Neutrophil (primary cell): Measurements from ENCODE around the gene DIPK1B.

Experiments used
- H3K27ac ChIP-seq: fragments of 200-600 bp; sonication (generic); 2 replicates; pipeline ENCODE4 v1.5.1; 2016; ENCODE audit warnings: mild to moderate bottlenecking, moderate library complexity
- H3K27me3 ChIP-seq: fragments of 200-600 bp; sonication (generic); 2 replicates; pipeline ENCODE4 v1.6.0; 2016; ENCODE audit warnings: mild to moderate bottlenecking
- H3K36me3 ChIP-seq: fragments of 200-600 bp; sonication (generic); 2 replicates; pipeline ENCODE4 v1.5.1; 2017
- H3K4me1 ChIP-seq, 2 experiments: fragments of 200-600 bp in 1 of 2; sonication (generic) in 1 of 2; 1 replicate in 1 of 2; 2 replicates in 1 of 2; pipeline versions ENCODE4 v1.5.1 to v1.6.1; 2013 to 2016; ENCODE audit warnings: low read depth in 1 of 2, low read length in 1 of 2, mild to moderate bottlenecking in 1 of 2, moderate library complexity in 1 of 2; ENCODE audit not compliant: control insufficient read depth in 1 of 2, insufficient read depth in 1 of 2
- H3K4me3 ChIP-seq, 2 experiments: fragments of 200-600 bp in 1 of 2; sonication (generic) in 1 of 2; 1 replicate in 1 of 2; 2 replicates in 1 of 2; pipeline ENCODE4 v1.5.1; 2013 to 2016; ENCODE audit warnings: low read depth in 1 of 2, low read length in 1 of 2, mild to moderate bottlenecking in 1 of 2, moderate library complexity in 1 of 2
- H3K9me3 ChIP-seq: fragments of 200-600 bp; sonication (generic); 2 replicates; pipeline ENCODE4 v1.5.1; 2016
- CTCF ChIP-seq: fragments of 200-600 bp; sonication (generic); IDR thresholded peaks from 2 replicates; pipeline ENCODE4 v1.5.1; 2016; ENCODE audit warnings: antibody characterized with exemption

Gene DIPK1B

DNA sequence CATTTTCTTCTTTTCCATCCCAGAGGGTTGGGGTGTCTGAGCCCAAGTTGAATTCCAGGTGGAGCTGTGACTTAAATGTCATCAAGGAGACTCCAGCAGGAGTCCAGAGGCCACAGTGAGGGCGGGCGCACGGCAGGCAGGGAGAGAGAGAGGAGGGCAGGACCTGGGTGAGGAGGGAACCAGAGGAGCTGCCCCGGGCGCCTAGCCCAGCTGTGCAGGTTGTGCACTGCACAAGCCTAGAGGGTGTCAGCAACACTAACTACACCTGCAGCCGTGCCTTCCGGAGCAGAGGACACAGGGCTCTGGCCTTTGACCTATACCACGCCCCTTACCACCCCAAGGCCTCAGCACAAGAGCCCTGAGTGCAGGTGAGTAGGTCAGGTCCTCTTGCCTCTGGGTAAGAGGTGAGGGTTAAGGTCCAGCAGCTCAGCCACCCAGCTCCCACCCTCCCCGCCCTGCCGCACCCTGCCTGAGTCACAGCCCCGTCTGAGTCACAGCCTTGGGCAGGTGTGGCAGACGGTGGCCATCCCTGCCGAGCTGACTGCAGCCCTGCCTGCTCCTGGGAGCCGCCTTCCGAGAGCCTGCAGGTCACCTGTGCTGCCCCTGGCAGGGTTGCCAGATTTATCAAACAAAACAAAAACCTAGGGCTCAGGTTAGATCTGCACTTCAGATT is 18.7 kb upstream of the DIPK1B start:
- TF ChIP-seq CTCF: no peak
- H3K36me3 ChIP-seq: no peaks in the 10 kb centered on the region
- H3K9me3 ChIP-seq: no peaks in the 10 kb centered on the region
- no peaks in the 10 kb centered on the region for H3K27me3 ChIP-seq
- peaks cover 36 to 47% of the 10 kb centered on the region in 2 experiments for H3K4me1 ChIP-seq
- no peak overlapping the region for H3K27ac ChIP-seq
- no peak overlapping the region for H3K4me3 ChIP-seq

GRCh38 chr9:136694163-136694871 is 18.1 kb upstream of the DIPK1B start:
- Histone ChIP-seq H3K4me3 (no peak overlapping the region), H3K4me1 (peaks cover 43 to 54% of the 10 kb centered on the region in 2 experiments), H3K27me3 (no peaks in the 10 kb centered on the region), H3K27ac (no peak overlapping the region), H3K9me3 (no peaks in the 10 kb centered on the region), H3K36me3 (no peaks in the 10 kb centered on the region)
- peak; percentile 79 for TF ChIP-seq CTCF

GRCh38 chr9:136694872-136695247 is 17.5 kb upstream of the DIPK1B start:
- H3K4me3 ChIP-seq: no peak overlapping the region
- TF ChIP-seq CTCF: no peak
- no peaks in the 10 kb centered on the region for H3K36me3 ChIP-seq
- no peak overlapping the region for H3K27ac ChIP-seq
- no peaks in the 10 kb centered on the region for H3K27me3 ChIP-seq
- H3K4me1 ChIP-seq: peaks cover 49 to 60% of the 10 kb centered on the region in 2 experiments
- no peaks in the 10 kb centered on the region for H3K9me3 ChIP-seq

- no peaks in the 10 kb centered on the region for H3K36me3 ChIP-seq
- no peaks in the 10 kb centered on the region for H3K9me3 ChIP-seq
- H3K27ac ChIP-seq: no peak overlapping the region
- no peak overlapping the region for H3K4me3 ChIP-seq
- H3K27me3 ChIP-seq: no peaks in the 10 kb centered on the region
- no peak for TF ChIP-seq CTCF
- peaks cover 55 to 66% of the 10 kb centered on the region in 2 experiments for H3K4me1 ChIP-seq
Observed at GRCh38 chr9:136695435-136695895, 16.9 kb upstream of the DIPK1B start.

DNA sequence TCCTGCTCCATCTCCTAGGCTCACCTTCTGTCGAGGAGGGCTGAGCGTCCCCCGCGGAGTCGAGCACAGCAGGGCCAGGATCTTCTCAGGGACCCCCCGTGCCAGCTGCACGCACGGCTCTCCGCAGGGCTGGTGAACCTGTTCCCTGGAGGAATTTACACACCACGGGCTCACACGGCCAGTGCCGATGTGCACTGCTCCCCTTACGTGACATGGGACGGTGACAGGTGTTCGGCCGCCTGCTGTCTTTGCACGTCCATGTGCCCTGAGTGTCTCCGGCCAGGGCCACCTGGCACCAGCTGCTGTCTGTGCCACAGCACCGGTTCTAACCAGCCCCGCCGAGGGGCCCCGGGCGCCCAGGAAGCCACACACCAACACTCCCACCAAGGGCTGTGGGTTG is 16.4 kb upstream of the DIPK1B start:
- Histone ChIP-seq H3K9me3 (no peaks in the 10 kb centered on the region), H3K36me3 (no peaks in the 10 kb centered on the region), H3K27me3 (no peaks in the 10 kb centered on the region), H3K27ac (no peak overlapping the region), H3K4me3 (no peak overlapping the region), H3K4me1 (peaks cover 59 to 71% of the 10 kb centered on the region in 2 experiments)
- TF ChIP-seq CTCF: no peak
